Nephron progenitor cell (in vitro differentiated cells): ENCODE measurements around the gene LTN1.

ENCODE experiments used
- DNase-seq: peaks from one replicate; pipeline ENCODE4 v3.0.0; 2021
- H3K27ac Mint-ChIP-seq: 2 replicates; pipeline ENCODE4 v1.8.0; 2021; ENCODE audit warnings: mild to moderate bottlenecking, moderate library complexity, mixed read lengths
- H3K27me3 Mint-ChIP-seq: 2 replicates; pipeline ENCODE4 v1.8.0; 2021; ENCODE audit warnings: mild to moderate bottlenecking, low read depth, mixed read lengths; ENCODE audit not compliant: poor library complexity
- H3K36me3 Mint-ChIP-seq: 2 replicates; pipeline ENCODE4 v1.8.0; 2021; ENCODE audit warnings: low read depth, mixed read lengths
- H3K4me1 Mint-ChIP-seq: 2 replicates; pipeline ENCODE4 v1.8.0; 2021; ENCODE audit warnings: mixed read lengths
- H3K4me3 Mint-ChIP-seq: 2 replicates; pipeline ENCODE4 v1.8.0; 2021; ENCODE audit warnings: mild to moderate bottlenecking, moderate library complexity, mixed read lengths
- H3K9me3 Mint-ChIP-seq: 2 replicates; pipeline ENCODE4 v1.8.0; 2021; ENCODE audit warnings: mild to moderate bottlenecking, moderate library complexity, mixed read lengths
- CTCF ChIP-seq: fragments of 200-600 bp; sonication (generic); IDR thresholded peaks from 2 replicates; pipeline ENCODE4 v1.5.0; 2021; ENCODE audit warnings: antibody characterized with exemption

Gene LTN1

GRCh38 chr21:28992526-28993292, at the start of gene LTN1:
Gene LTN1 (minus strand): TSS chr21:28992877. CDS start chr21:28992805, 72 bp downstream.
- no peaks in the 10 kb centered on the region for H3K9me3 Mint-ChIP-seq
- no peak for TF ChIP-seq CTCF

GRCh38 chr21:29034678-29035077, 42.0 kb upstream of the LTN1 start:
- Mint-ChIP-seq H3K9me3 (no peaks in the 10 kb centered on the region), H3K4me1 (no peaks in the 10 kb centered on the region), H3K4me3 (no peak overlapping the region), H3K27me3 (no peaks in the 10 kb centered on the region), H3K27ac (no peak overlapping the region), H3K36me3 (peaks cover 59% of the 10 kb centered on the region)
- no peak for TF ChIP-seq CTCF
- DNase-seq = no peak

More at GRCh38 chr21:28992526-28993292, at the start of gene LTN1:
- peaks cover 29% of the 10 kb centered on the region for H3K4me1 Mint-ChIP-seq
- peaks cover 5% of the 10 kb centered on the region for H3K36me3 Mint-ChIP-seq
- H3K27ac Mint-ChIP-seq = peak within 1 kb of the TSS; percentile 98
- peak; percentile 97 for DNase-seq
- peaks cover 2% of the 10 kb centered on the region for H3K27me3 Mint-ChIP-seq
- H3K4me3 Mint-ChIP-seq = peak within 1 kb of the TSS; percentile 98

- no peaks in the 10 kb centered on the region for H3K27me3 Mint-ChIP-seq
- TF ChIP-seq CTCF = no peak
- DNase-seq = no peak
- no peaks in the 10 kb centered on the region for H3K9me3 Mint-ChIP-seq
- peaks cover 58% of the 10 kb centered on the region for H3K36me3 Mint-ChIP-seq
- H3K4me3 Mint-ChIP-seq = no peak overlapping the region
- H3K4me1 Mint-ChIP-seq = no peaks in the 10 kb centered on the region
- peak overlapping the region; percentile 1 for H3K27ac Mint-ChIP-seq
These were observed 41.2 kb upstream of the LTN1 start for GRCh38 chr21:29033871-29034270.

- Mint-ChIP-seq H3K27ac (no peak overlapping the region), H3K9me3 (no peaks in the 10 kb centered on the region), H3K4me3 (no peak overlapping the region), H3K4me1 (no peaks in the 10 kb centered on the region), H3K27me3 (no peaks in the 10 kb centered on the region), H3K36me3 (peaks cover 58% of the 10 kb centered on the region)
- DNase-seq = no peak
- TF ChIP-seq CTCF = no peak
These were observed 40.6 kb upstream of the LTN1 start for GRCh38 chr21:29033301-29033700.

- Mint-ChIP-seq H3K4me3 (no peak overlapping the region), H3K27ac (no peak overlapping the region), H3K4me1 (peaks cover 9% of the 10 kb centered on the region), H3K36me3 (peaks cover 45% of the 10 kb centered on the region), H3K27me3 (no peaks in the 10 kb centered on the region), H3K9me3 (no peaks in the 10 kb centered on the region)
- no peak for DNase-seq
- TF ChIP-seq CTCF = no peak
These were observed 38.2 kb upstream of the LTN1 start for GRCh38 chr21:29030909-29031308.

GRCh38 chr21:29029524-29029923, 36.8 kb upstream of the LTN1 start:
- H3K27me3 Mint-ChIP-seq = no peaks in the 10 kb centered on the region
- peaks cover 22% of the 10 kb centered on the region for H3K4me1 Mint-ChIP-seq
- DNase-seq = no peak
- H3K4me3 Mint-ChIP-seq = no peak overlapping the region
- H3K27ac Mint-ChIP-seq = no peak overlapping the region
- no peak for TF ChIP-seq CTCF
- peaks cover 37% of the 10 kb centered on the region for H3K36me3 Mint-ChIP-seq
- no peaks in the 10 kb centered on the region for H3K9me3 Mint-ChIP-seq
